Esophagus (tissue), 2 donors: ENCODE measurements around the gene SLC22A7. TPM values are rescaled to one million over a fixed set of nuclear protein-coding genes. Genes with fewer than 3 reads are reported as not detected.

Experiments
- H3K27ac ChIP-seq, 2 donors: one replicate each; pipeline ENCODE4 v1.5.1; 2013; ENCODE audit warnings: low read depth in 2 of 2, mild to moderate bottlenecking in 2 of 2, inconsistent platforms in 1 of 2, low read length in 1 of 2, moderate library complexity in 1 of 2
- H3K27me3 ChIP-seq, 2 donors: one replicate each; pipeline ENCODE4 v1.6.1; 2013; ENCODE audit warnings: low read length in 2 of 2, control low read depth in 1 of 2, mild to moderate bottlenecking in 1 of 2; ENCODE audit not compliant: insufficient read depth in 2 of 2, control insufficient read depth in 1 of 2
- H3K36me3 ChIP-seq, 2 donors: one replicate each; pipeline ENCODE4 v1.6.1; 2013; ENCODE audit warnings: low read length in 1 of 2; ENCODE audit not compliant: control insufficient read depth in 2 of 2, insufficient read depth in 2 of 2
- H3K4me1 ChIP-seq, 2 donors: one replicate each; pipeline ENCODE4 v1.6.1; 2013; ENCODE audit warnings: low read length in 1 of 2; ENCODE audit not compliant: control insufficient read depth in 2 of 2, insufficient read depth in 2 of 2
- H3K4me3 ChIP-seq, 2 donors: one replicate each; pipeline ENCODE4 v1.5.1; 2013; ENCODE audit warnings: low read length in 2 of 2, mild to moderate bottlenecking in 2 of 2, low read depth in 1 of 2, moderate library complexity in 1 of 2
- H3K9me3 ChIP-seq, 2 donors: one replicate each; pipeline ENCODE4 v1.6.1; 2013; ENCODE audit warnings: mild to moderate bottlenecking in 2 of 2, low read depth in 1 of 2, low read length in 1 of 2, moderate library complexity in 1 of 2; ENCODE audit not compliant: control insufficient read depth in 2 of 2, insufficient read depth in 1 of 2
- WGBS, 2 donors: extraction: QIAGEN DNeasy Blood & Tissue Kit; methylation state at CpG; one replicate each; pipeline ENCODE4 v1.1.7; 2013; 5-methylcytosine and 5-hydroxymethylcytosine counted together
- polyA plus RNA-seq, 2 donors: library from polyadenylated mRNA; stranded (reverse); fragments of 200-250 nt; gene quantifications; one replicate each; pipeline ENCODE4 v1.2.3, GENCODE V29; 2013
- donor health status: healthy with polysubstance abuse.
- donor health status: Bipolar disorder and iron deficiency.

Gene SLC22A7
- polyA plus RNA-seq, result not detected

- H3K27ac ChIP-seq, result no peak within 1 kb of the TSS
- WGBS, 2 donors, result 69 to 70% methylated on average over 10 of the region's 10 CpGs
These were observed at the start of gene SLC22A7 for GRCh38 chr6:43297644-43298564. TSS of gene SLC22A7 (plus strand) at chr6:43298260. CDS start at chr6:43298359, 99 bp downstream.

GRCh38 chr6:43248791-43249190, 49.3 kb upstream of the SLC22A7 start:
- H3K9me3 ChIP-seq, result no peaks in the 10 kb centered on the region
- no peaks in the 10 kb centered on the region for H3K27me3 ChIP-seq
- H3K4me3 ChIP-seq, result no peak overlapping the region
- no peak overlapping the region for H3K27ac ChIP-seq
- no peaks in the 10 kb centered on the region for H3K36me3 ChIP-seq
- peaks cover under 1 to 8% of the 10 kb centered on the region in 2 donors for H3K4me1 ChIP-seq

More at GRCh38 chr6:43297644-43298564, at the start of gene SLC22A7:
- Histone ChIP-seq H3K9me3 (peaks cover 0 to 3% of the 10 kb centered on the region in 2 donors), H3K4me3 (no peak within 1 kb of the TSS), H3K27me3 (no peaks in the 10 kb centered on the region), H3K4me1 (no peaks in the 10 kb centered on the region), H3K36me3 (no peaks in the 10 kb centered on the region)

- peaks cover 0 to 8% of the 10 kb centered on the region in 2 donors for H3K4me1 ChIP-seq
- WGBS, 2 donors, result 17 to 20% methylated on average over 8 of the region's 8 CpGs
- no peaks in the 10 kb centered on the region for H3K9me3 ChIP-seq
- no peaks in the 10 kb centered on the region for H3K36me3 ChIP-seq
- H3K27me3 ChIP-seq, result no peaks in the 10 kb centered on the region
- no peak overlapping the region for H3K27ac ChIP-seq
- no peak overlapping the region for H3K4me3 ChIP-seq
These were observed 47.1 kb upstream of the SLC22A7 start for GRCh38 chr6:43250992-43251373.

- 95% methylated on average over 11 of the region's 11 CpGs for WGBS, 2 donors
- no peak overlapping the region for H3K27ac ChIP-seq
- no peaks in the 10 kb centered on the region for H3K36me3 ChIP-seq
- no peaks in the 10 kb centered on the region for H3K27me3 ChIP-seq
- no peak overlapping the region for H3K4me3 ChIP-seq
- H3K4me1 ChIP-seq, result no peaks in the 10 kb centered on the region
- H3K9me3 ChIP-seq, result no peaks in the 10 kb centered on the region
These were observed 44.7 kb upstream of the SLC22A7 start for GRCh38 chr6:43253401-43253800.

GRCh38 chr6:43254138-43254817, 43.8 kb upstream of the SLC22A7 start:
- H3K36me3 ChIP-seq, result no peaks in the 10 kb centered on the region
- no peaks in the 10 kb centered on the region for H3K27me3 ChIP-seq
- no peak overlapping the region for H3K27ac ChIP-seq
- WGBS, 2 donors, result 88 to 90% methylated on average over 15 of the region's 15 CpGs
- H3K4me1 ChIP-seq, result no peaks in the 10 kb centered on the region
- no peak overlapping the region for H3K4me3 ChIP-seq
- no peaks in the 10 kb centered on the region for H3K9me3 ChIP-seq

- Histone ChIP-seq H3K36me3 (no peaks in the 10 kb centered on the region), H3K9me3 (no peaks in the 10 kb centered on the region), H3K27ac (no peak overlapping the region), H3K27me3 (no peaks in the 10 kb centered on the region), H3K4me1 (no peaks in the 10 kb centered on the region), H3K4me3 (no peak overlapping the region)
- WGBS, 2 donors, result 82 to 83% methylated on average over 11 of the region's 11 CpGs
These were observed 43.2 kb upstream of the SLC22A7 start for GRCh38 chr6:43254846-43255245.

- WGBS, 2 donors, result 60 to 69% methylated on average over 11 of the region's 11 CpGs
- H3K36me3 ChIP-seq, result no peaks in the 10 kb centered on the region
- H3K9me3 ChIP-seq, result no peaks in the 10 kb centered on the region
- H3K27me3 ChIP-seq, result no peaks in the 10 kb centered on the region
- H3K27ac ChIP-seq, result no peak overlapping the region
- H3K4me1 ChIP-seq, result no peaks in the 10 kb centered on the region
- H3K4me3 ChIP-seq, result no peak overlapping the region
These were observed 42.5 kb upstream of the SLC22A7 start for GRCh38 chr6:43255408-43256054.

GRCh38 chr6:43256670-43257366, 41.2 kb upstream of the SLC22A7 start:
- no peaks in the 10 kb centered on the region for H3K36me3 ChIP-seq
- no peaks in the 10 kb centered on the region for H3K4me1 ChIP-seq
- 87% methylated on average over 9 of the region's 9 CpGs for WGBS, 2 donors
- no peak overlapping the region for H3K27ac ChIP-seq
- H3K4me3 ChIP-seq, result no peak overlapping the region
- H3K9me3 ChIP-seq, result no peaks in the 10 kb centered on the region
- H3K27me3 ChIP-seq, result no peaks in the 10 kb centered on the region
